Mucosa of rectum (tissue), 2 donors: ENCODE measurements around the gene CARD11.

ENCODE experiments used
- H3K27ac ChIP-seq, 2 donors: one replicate each; pipeline ENCODE4 v1.7.0; 2013; ENCODE audit warnings: inconsistent platforms in 2 of 2, low read depth in 2 of 2, low read length in 2 of 2
- H3K27me3 ChIP-seq, 2 donors: one replicate each; pipeline ENCODE4 v1.7.0; 2013; ENCODE audit warnings: low read length in 2 of 2; ENCODE audit not compliant: control insufficient read depth in 2 of 2, insufficient read depth in 2 of 2
- H3K36me3 ChIP-seq, 2 donors: one replicate each; pipeline ENCODE4 v1.7.0; 2013; ENCODE audit warnings: low read length in 2 of 2; ENCODE audit not compliant: control insufficient read depth in 2 of 2, insufficient read depth in 2 of 2
- H3K4me1 ChIP-seq, 2 donors: one replicate each; pipeline ENCODE4 v1.7.0; 2013; ENCODE audit warnings: low read length in 2 of 2, mild to moderate bottlenecking in 1 of 2; ENCODE audit not compliant: control insufficient read depth in 2 of 2, insufficient read depth in 2 of 2
- H3K4me3 ChIP-seq, 2 donors: one replicate each; pipeline ENCODE4 v1.7.0; 2013; ENCODE audit warnings: low read length in 2 of 2
- H3K9ac ChIP-seq, 2 donors: one replicate each; pipeline ENCODE4 v1.7.0; 2013; ENCODE audit warnings: low read length in 2 of 2, low read depth in 1 of 2, mild to moderate bottlenecking in 1 of 2
- H3K9me3 ChIP-seq, 2 donors: one replicate each; pipeline ENCODE4 v1.7.0; 2013; ENCODE audit warnings: low read length in 2 of 2; ENCODE audit not compliant: control insufficient read depth in 2 of 2
- donor health status: healthy.
- donor health status: Normal muscosa, but diverticular disease.

Gene CARD11

GRCh38 chr7:2882111-2882510 is 161.6 kb downstream of the CARD11 start:
- H3K27me3 ChIP-seq: peaks cover 6 to 12% of the 10 kb centered on the region in 2 donors
- H3K4me3 ChIP-seq: no peak overlapping the region
- H3K36me3 ChIP-seq: no peaks in the 10 kb centered on the region

GRCh38 chr7:2880874-2881533 is 162.7 kb downstream of the CARD11 start:
- no peak overlapping the region for H3K27ac ChIP-seq
- no peak overlapping the region for H3K4me3 ChIP-seq
- no peak overlapping the region for H3K9ac ChIP-seq

More at GRCh38 chr7:2882111-2882510, 161.6 kb downstream of the CARD11 start:
- Histone ChIP-seq H3K27ac (no peak overlapping the region), H3K9ac (no peak overlapping the region), H3K9me3 (no peaks in the 10 kb centered on the region), H3K4me1 (peaks cover 3 to 7% of the 10 kb centered on the region in 2 donors)

GRCh38 chr7:2880051-2880450 is 163.6 kb downstream of the CARD11 start:
- H3K4me3 ChIP-seq: no peak overlapping the region
- H3K27me3 ChIP-seq: peaks cover 7 to 9% of the 10 kb centered on the region in 2 donors
- peaks cover 3 to 7% of the 10 kb centered on the region in 2 donors for H3K4me1 ChIP-seq
- H3K9ac ChIP-seq: no peak overlapping the region
- no peak overlapping the region for H3K27ac ChIP-seq
- H3K9me3 ChIP-seq: no peaks in the 10 kb centered on the region
- no peaks in the 10 kb centered on the region for H3K36me3 ChIP-seq

More at GRCh38 chr7:2880874-2881533, 162.7 kb downstream of the CARD11 start:
- H3K9me3 ChIP-seq: no peaks in the 10 kb centered on the region
- no peaks in the 10 kb centered on the region for H3K36me3 ChIP-seq
- H3K4me1 ChIP-seq: peaks cover 3 to 7% of the 10 kb centered on the region in 2 donors
- peaks cover 9 to 12% of the 10 kb centered on the region in 2 donors for H3K27me3 ChIP-seq

- Histone ChIP-seq H3K9ac (no peak overlapping the region), H3K27ac (no peak overlapping the region), H3K4me3 (no peak overlapping the region), H3K36me3 (no peaks in the 10 kb centered on the region), H3K4me1 (peaks cover 3 to 7% of the 10 kb centered on the region in 2 donors), H3K27me3 (peaks cover 9% of the 10 kb centered on the region in 2 donors), H3K9me3 (no peaks in the 10 kb centered on the region)
Measured at GRCh38 chr7:2879354-2879753, 164.3 kb downstream of the CARD11 start.

DNA sequence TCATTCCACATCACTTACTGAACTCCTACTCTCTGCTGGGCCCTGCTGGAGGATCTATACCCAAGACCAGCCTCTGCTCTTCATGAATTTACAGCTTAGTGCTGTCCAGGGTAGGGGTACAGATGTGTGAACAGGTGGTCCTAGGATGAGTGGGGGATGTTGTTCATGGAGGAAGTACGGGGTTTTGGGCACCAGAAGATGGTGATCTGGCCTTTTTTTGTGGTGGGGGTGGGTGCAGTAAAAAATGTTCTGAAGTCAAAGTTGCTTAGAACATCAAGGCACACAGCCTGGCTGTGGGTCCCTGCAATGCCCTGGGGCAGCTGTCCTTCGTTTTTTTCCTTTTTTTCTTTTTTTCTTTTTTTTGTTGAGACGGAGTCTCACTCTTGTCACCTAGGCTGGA is 165.4 kb downstream of the CARD11 start:
- Histone ChIP-seq H3K4me3 (no peak overlapping the region), H3K9ac (no peak overlapping the region), H3K9me3 (no peaks in the 10 kb centered on the region), H3K27me3 (peaks cover 6% of the 10 kb centered on the region in 2 donors), H3K27ac (no peak overlapping the region), H3K4me1 (no peaks in the 10 kb centered on the region), H3K36me3 (no peaks in the 10 kb centered on the region)

GRCh38 chr7:2876031-2876731 is 167.5 kb downstream of the CARD11 start:
- H3K4me3 ChIP-seq: no peak overlapping the region
- peaks cover 5 to 8% of the 10 kb centered on the region in 2 donors for H3K27me3 ChIP-seq
- H3K9me3 ChIP-seq: no peaks in the 10 kb centered on the region
- H3K9ac ChIP-seq: no peak overlapping the region
- no peaks in the 10 kb centered on the region for H3K36me3 ChIP-seq
- H3K4me1 ChIP-seq: peaks cover 0 to 2% of the 10 kb centered on the region in 2 donors
- H3K27ac ChIP-seq: no peak overlapping the region

DNA sequence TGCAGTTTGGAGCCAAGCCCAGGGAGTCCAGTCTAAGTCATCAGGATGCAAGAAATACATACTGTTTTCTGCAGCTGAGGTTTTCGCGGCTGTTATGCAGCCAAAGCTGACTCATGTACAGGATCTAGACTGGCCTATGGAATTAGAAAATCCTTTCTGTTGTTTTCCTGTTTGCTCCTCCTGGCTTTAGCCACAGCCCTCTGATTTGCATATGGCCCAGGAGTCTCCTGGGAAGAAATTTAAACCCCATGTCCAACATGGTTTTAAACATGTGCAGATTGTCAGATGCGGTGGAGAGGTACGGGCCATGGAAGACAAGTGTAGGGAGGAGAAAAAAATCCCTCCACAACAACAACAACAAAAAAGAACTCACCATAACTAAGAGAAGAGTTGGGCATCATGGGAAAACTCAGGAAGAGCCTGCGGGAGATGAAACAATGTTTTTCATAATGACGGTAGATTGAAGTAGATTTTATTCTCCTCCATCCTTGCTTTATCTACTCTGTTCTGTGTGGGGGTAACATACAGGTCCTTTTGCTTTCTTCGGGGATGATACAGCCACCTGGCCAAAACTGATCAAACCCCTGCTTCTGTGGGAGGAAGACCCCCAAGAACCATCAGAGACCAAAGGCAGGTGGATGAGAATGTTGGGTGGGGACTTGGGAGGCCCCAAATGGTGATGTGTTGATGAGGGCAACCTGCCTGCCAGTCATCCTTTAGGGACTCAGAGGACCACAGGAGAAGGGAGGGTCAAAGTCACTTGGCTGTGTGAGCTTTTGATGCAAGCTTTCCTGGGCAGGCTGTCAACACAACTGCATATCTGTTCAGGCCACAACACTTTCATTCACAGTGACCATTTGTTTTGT is 169.7 kb downstream of the CARD11 start:
- H3K4me1 ChIP-seq: peaks cover 0 to 2% of the 10 kb centered on the region in 2 donors
- H3K27ac ChIP-seq: no peak overlapping the region
- no peak overlapping the region for H3K4me3 ChIP-seq
- H3K36me3 ChIP-seq: no peaks in the 10 kb centered on the region
- no peaks in the 10 kb centered on the region for H3K9me3 ChIP-seq
- no peak overlapping the region for H3K9ac ChIP-seq
- peaks cover 5 to 6% of the 10 kb centered on the region in 2 donors for H3K27me3 ChIP-seq

DNA sequence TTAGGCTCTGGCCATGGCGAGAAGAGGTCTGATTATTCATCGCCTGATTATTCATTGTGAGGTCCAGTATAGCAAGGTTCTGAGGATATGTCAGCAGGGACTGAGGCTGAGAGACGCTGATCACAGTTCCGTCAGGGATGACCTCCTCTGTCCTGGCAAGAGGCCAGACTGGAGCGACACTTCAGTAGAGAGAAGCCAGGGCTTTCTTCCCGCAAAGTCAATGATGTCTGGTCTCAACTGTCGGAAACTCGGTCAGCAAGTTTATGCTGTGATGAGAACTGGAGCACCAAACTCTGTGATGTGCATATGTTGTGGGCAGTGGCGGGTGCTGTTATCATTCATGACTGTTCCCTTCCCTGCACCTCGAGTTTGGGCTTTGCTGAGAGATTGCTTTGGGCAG is 170.5 kb downstream of the CARD11 start:
- Histone ChIP-seq H3K27ac (no peak overlapping the region), H3K4me1 (peaks cover 0 to 2% of the 10 kb centered on the region in 2 donors), H3K36me3 (no peaks in the 10 kb centered on the region), H3K4me3 (no peak overlapping the region), H3K27me3 (peaks cover 5 to 6% of the 10 kb centered on the region in 2 donors), H3K9me3 (no peaks in the 10 kb centered on the region), H3K9ac (peak overlapping the region in 1 of 2 donors; percentile 14)

GRCh38 chr7:2872296-2872874 is 171.3 kb downstream of the CARD11 start:
- H3K9me3 ChIP-seq: no peaks in the 10 kb centered on the region

More at GRCh38 chr7:2872296-2872874, 171.3 kb downstream of the CARD11 start:
- Histone ChIP-seq H3K9ac (no peak overlapping the region), H3K27ac (no peak overlapping the region), H3K36me3 (no peaks in the 10 kb centered on the region), H3K4me1 (peaks cover 0 to 2% of the 10 kb centered on the region in 2 donors), H3K27me3 (peaks cover 5 to 6% of the 10 kb centered on the region in 2 donors), H3K4me3 (no peak overlapping the region)
